Endometrium (tissue), 2 donors: ENCODE results near the gene OR2S2.
A peak's percentile ranks its signal among the peaks of the same experiment; 100 is the strongest.
"Not testable (repeated sequence)": the region's sequence is repeated elsewhere in the genome, so short reads cannot be mapped to it uniquely, and the experiment has no call there.

ENCODE experiments used
- FAIRE-seq: peaks from 2 replicates; lab custom pipeline; 2012; peaks lifted over from hg19 to GRCh38; lab: Jason Lieb, UNC
- donor health status: control.
- donor health status: control.

OR2S2 gene

DNA sequence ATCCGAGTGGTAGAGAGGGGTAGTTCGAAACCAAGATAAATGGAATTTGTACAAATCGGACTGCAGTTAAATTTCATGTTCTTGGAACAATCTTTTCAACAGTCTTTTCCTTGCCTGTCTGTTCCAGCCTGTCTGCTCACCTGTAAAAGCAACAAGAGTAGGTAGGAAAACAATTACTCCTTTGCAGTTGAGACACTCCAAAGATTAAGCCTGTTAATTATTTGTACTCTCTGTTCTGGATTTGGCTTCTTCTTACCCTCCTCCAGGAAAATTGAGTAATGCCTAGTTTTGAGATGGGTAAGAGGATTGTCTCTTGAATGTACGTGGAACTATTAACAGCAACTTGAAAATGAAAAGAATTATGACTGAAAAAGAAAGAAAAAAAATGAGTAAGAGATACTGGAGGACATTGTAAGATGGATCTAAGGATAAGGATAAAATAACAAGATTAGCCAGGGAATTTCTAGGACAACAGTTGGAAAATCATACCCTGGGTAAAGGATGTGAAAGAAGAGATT is 24.3 kb downstream of the OR2S2 start:
- no peak for FAIRE-seq

DNA sequence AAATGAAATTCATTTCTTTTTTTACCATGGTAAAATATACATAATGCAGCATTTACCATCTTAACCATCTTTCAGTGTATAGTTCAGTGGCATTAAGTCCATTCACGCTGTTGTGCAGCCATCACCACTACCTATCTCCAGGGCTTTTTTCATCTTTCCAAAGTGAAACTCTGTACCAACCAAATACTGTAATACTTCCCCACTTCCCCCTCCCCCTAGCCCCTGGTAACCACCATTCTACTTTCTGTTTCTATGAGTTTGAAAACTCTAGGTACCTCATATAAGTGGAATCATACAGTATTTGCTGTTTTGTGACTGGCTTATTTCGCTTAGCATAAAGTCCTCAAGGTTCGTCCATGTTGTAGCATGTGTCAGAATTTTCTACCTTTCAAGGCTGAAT is 25.2 kb downstream of the OR2S2 start:
- FAIRE-seq: no peak

GRCh38 chr9:35930989-35931388 is 27.0 kb downstream of the OR2S2 start:
- FAIRE-seq: no peak

DNA sequence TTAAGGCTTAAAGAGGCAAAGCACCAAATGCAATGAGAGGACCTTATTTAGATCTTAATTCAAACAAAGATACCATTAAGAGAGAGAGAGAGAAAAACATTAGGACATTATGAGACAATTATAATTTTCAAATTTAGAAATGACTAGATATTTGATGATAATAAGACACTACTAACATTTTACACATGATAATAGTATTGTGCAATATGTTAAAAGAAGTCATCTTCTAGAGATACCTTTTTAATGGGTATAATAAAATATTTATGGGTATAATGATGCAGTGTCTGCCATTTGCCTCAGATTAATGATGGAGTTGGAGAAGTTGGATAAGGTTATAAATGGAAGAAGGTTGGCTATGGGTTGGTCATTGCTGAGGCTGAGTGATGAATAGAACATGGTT is 27.4 kb downstream of the OR2S2 start:
- no peak for FAIRE-seq

GRCh38 chr9:35929453-35929718 is 28.6 kb downstream of the OR2S2 start:
- no peak for FAIRE-seq

- FAIRE-seq: no peak
These were observed 29.1 kb downstream of the OR2S2 start for GRCh38 chr9:35928591-35929452.

DNA sequence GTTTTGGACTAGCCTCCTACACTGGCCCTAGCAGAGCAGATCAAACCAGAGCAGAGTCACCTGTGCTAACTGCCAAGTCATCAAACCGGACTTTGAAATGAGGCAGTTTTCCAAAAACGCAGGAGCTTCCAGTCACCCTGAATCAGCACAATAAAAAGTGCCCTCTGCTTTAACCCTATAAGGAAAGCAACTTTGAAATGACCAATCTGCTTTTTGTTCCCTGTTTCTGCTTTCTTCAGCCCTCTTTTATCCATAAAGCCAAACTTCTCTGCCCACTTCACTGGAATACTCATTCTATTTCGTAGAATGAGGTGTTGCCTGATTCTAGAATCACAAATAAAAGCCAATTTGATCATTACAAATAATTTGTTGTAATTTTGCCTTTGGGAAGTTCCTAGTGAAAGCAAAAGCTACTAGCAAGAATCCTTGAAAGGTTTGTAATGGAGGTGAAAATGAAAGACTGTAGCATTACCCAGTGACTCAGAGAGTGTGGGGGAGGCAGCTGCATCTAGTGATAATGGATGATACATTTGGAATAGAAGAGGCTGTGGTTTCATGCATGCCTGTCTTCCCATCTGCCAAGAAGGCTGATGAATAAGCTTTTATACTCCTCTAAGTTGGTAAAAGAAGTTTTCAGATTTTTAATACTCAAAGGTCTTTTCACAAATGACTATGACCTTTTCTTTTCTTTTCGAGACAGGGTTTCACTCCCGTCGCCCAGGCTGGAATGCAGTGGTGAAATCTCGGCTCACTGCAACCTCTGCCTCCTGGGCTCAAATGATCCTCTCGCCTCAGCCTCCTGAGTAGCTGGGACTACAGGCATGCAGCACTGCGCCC is 33.8 kb downstream of the OR2S2 start:
- FAIRE-seq: peak; percentile 8

DNA sequence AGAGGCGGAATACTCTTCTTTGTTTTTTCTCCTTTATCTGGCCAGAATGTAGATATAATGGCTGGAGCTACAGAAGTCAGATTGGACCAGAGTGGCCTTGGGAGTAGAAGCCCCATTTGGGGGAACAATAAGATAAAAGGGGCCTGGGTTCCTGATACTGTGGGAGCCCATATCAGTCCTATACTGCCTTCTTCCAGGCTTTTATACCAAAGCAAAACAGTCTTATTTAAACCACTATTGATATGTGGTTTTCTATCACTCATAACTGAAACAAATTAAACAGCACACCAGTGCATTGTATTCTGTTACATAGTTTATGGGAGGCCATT is 34.4 kb downstream of the OR2S2 start:
- FAIRE-seq: no peak

DNA sequence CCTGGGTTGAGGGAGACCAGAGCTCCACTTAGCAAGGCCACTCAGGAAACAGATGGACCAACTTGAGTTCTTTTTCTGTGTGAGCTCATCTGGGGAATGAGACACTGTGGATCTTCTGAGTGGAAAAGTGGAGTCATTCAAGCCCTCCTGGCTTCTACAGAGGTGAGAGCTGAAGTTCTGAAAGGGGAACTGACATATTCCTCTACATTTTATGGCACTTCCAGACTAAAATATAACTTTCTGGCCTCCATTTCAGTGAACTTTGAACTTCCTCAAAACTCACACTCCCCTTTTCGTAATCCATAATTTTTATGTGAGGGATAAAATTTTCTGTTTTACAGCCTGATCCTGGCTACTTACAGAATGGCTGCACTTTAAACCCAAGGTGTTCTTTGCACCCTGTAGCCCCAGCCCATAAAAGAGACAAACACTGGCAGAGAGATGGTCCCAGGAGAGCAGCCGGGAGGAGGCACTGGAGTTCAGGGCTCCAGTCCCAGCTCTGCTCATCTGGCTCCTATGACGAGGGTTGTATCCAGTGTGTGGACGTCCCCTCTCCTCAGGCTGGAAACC is 37.8 kb downstream of the OR2S2 start:
- FAIRE-seq: no peak

DNA sequence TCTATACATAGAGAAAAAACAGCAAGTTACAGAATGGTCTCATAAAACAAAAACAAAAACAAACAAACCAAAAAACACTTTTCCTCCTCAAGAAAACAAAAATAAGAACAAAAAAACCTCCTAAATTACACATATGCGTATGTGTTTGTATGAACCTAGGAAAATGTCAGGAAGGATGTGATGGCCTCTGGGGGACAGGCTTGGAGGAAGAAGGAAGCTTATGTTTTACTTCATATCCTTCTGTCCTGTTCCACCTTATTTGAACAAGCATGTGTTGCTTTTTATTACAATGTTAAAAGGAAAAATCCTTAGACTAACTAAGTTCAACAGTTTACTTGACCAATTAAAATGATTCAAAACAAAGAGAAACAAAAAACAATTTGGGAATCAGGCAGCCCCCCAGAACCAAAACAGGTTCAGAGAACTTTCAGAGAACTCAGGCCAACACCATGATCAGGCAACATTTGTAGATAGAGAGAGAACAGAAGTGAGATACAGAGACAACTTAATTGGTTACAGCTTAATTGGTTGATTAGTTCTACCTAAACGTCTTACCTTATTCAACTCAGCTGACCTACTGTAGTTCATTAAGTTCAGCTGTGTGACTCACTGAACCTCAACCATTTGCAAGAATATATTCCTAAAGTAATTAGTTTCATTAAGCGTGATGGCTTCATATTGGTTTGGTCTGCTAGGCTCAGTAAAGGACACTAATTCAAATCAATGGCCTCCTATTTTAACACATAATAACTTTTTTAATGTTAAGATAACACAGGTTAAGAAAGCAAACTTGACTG is 38.5 kb downstream of the OR2S2 start:
- peak; percentile 82 for FAIRE-seq

DNA sequence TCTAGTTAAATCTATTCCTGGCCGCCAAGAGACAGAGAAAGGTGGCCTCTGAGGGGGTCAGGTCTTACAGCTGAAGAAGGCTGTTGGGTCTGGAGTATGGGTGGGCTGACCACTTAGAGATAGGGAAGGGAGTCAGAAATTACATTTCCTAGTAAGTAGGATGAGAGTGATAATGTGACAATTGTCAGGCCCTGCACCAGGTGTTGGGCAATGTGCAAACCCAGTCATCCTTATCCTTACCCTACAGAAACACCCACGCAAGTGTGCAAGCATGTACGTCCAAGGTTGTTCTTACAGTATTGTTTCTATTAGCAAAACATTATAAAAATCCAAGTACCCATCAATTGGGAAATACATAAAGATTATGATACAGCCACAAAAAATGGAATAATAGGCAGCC is 39.2 kb downstream of the OR2S2 start:
- FAIRE-seq: no peak

- FAIRE-seq: no peak
These were observed 40.7 kb downstream of the OR2S2 start for GRCh38 chr9:35917261-35917660.

DNA sequence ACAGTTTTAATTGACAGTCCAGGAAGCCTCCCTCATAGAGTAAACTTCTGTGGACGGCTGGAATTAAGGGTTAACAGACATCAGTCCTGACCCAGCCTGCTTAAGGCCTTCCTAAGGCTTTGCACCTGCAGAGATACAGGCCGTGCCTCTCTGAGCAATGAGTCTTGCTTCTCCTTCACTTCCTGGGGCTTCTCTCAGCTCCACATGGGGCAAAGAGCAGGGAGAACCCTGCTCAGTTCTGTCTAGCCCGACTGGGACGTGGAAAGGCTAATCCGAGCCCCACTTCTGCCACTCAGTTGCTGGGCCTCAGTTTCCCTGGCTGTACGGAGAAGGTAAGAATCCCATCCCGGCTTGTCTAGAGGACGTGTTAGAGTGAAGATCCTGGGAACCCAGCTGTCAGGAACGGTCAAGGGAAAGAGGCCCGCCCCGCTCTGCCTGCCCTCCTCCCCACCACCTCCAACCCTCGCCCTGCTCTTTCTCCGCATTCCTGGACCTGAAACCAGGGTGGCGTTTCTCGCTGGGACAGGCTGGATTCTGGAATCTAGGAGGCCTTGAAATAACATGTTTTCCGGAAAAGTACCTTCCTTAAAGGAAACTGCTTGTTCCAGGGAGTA is 42.2 kb downstream of the OR2S2 start:
- FAIRE-seq: no peak

- peak; percentile 83 for FAIRE-seq
These were observed 43.6 kb downstream of the OR2S2 start for GRCh38 chr9:35914301-35914807.

GRCh38 chr9:35913429-35913828 is 44.5 kb downstream of the OR2S2 start:
- FAIRE-seq: not testable (repeated sequence)

DNA sequence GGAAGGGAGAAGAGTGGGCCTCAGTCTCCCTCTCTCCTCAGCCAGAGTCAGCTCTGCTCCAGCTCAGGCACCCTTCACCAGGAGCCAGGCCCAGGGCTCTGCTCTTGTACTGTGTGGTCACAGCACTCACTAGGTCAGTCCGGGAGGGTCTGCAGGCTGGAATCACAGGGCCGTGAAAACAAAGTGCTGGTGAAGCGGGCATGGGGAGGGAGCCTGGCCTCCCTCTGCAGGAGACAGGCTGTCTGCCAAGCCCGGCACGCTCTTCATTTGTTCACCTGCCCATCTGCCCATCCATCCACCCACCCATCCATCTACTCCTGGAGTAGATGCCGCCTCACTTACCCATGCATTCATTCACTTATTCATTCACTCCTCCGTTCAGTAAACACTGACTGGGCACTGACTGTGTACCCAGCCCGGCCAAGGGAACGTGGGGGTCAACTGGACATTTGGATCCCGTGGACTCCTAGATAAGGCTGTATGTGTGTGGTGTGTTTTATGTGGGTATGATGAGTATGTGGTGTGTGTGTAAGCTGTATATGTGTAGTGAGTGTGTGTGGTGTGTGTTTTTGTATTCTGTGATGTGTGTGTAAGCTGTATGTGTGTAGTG is 45.1 kb downstream of the OR2S2 start:
- no peak for FAIRE-seq

GRCh38 chr9:35911690-35912089 is 46.3 kb downstream of the OR2S2 start:
- FAIRE-seq: no peak

DNA sequence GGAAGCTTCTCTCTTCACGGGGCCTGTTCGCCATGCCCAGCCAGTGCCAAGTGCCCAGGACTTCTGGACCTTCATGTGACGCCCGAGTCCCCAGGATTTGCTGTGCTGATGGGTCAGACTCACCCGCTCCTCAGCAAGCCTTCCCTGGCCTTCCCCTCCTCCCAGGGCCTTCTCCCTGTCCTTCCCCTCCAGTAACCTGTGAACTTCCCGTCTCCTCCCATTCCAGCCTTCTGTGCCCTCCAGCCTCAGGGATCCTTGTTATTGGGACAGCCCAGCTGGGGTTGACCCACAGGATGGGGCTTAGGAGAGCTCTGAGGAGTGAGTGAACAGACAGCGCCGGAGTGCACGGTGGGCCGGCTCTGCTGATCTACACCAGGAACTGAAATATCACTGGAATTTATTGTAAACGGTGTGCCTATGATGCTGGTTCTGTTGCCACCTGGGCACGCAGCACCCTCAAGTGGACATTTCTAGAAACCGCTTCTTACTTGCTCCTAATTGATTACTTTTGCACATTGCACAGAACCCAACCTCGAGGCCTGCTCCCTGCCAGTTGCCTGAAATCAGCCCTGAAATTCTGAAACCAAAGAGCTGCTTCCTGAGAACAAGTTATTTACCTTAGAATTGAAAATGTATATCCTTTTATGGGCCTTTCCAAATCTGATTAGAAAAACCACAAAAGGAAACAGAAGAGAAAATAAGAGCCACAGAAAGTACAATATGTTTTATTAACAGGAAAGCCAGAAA is 47.2 kb downstream of the OR2S2 start:
- FAIRE-seq: no peak

- no peak for FAIRE-seq
These were observed 48.0 kb downstream of the OR2S2 start for GRCh38 chr9:35909687-35910612.
